Measurements from ENCODE around the gene GSTA2.
A peak's percentile ranks its signal among the peaks of the same experiment; 100 is the strongest.
"Not testable (repeated sequence)": the region's sequence is repeated elsewhere in the genome, so short reads cannot be mapped to it uniquely, and the experiment has no call there.

GSTA2 gene

DNA sequence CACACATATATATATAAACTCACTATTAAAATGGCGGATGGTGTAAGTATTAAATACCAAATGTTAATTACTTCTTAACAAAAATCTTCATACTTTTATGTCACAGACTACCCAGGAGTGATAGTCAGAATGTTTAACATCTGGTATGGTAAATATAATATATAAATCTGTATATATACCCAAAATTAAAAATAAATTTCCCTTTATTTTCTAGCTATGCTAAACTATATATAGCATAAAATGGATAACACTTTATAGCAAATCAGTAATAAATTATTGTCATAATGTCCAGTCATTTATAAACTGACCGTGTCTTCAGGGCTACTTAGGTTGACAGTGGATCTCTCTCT lies 37.1 kb downstream of the GSTA2 start:
- DNase-seq (ENCODE audit: low read depth in 2 of 2), result no peak

DNA sequence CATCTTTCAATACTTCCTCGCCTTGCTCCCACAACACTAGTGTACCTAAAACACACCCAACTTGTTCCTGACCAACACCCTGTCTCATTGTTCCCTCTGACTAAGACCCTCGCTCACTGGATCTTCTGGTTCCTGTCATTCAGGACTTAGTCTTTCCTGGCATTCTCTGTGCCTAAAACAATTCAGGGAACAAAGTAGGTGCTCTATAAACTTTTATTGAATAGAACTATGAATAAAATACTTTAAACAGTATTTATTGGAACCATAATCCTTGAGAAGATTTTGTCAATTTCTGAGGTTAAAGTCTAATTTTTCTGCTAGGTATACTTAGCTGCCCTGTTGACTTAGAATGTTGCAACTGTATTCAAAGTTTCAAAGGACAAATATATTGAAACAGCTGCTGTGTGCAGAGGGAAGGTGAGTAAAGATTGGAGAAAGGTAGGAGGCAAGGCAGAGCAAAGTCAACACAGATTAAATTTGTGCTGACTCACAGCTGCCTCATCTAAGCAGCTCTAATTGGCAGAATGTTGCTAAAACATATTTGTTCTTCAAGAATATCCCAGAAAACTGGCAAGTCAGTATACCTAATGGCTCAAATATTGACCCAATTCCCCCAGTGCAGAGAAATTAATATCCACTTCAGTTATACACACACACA lies 37.6 kb downstream of the GSTA2 start:
- no peak for DNase-seq (ENCODE audit: low read depth in 2 of 2)

DNA sequence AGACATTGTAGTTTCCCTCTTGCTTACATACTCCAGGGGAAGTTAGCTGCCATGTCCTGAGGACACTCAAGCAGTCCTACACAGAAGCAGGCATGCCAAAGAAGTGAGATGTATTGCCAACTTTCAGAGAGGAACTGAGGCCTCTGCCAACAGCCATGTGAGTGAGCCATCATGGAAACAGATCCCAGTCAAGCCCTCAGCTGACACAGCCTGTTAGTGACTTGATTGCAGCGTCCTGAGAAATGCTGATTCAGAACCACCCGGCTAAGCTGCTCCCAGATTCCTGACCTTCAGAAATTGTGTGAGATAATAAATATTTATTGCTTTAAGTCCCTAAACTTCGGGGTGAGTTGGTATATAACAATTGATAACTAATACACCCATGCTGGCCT lies 38.1 kb downstream of the GSTA2 start:
- no peak for DNase-seq (ENCODE audit: low read depth in 2 of 2)

DNA sequence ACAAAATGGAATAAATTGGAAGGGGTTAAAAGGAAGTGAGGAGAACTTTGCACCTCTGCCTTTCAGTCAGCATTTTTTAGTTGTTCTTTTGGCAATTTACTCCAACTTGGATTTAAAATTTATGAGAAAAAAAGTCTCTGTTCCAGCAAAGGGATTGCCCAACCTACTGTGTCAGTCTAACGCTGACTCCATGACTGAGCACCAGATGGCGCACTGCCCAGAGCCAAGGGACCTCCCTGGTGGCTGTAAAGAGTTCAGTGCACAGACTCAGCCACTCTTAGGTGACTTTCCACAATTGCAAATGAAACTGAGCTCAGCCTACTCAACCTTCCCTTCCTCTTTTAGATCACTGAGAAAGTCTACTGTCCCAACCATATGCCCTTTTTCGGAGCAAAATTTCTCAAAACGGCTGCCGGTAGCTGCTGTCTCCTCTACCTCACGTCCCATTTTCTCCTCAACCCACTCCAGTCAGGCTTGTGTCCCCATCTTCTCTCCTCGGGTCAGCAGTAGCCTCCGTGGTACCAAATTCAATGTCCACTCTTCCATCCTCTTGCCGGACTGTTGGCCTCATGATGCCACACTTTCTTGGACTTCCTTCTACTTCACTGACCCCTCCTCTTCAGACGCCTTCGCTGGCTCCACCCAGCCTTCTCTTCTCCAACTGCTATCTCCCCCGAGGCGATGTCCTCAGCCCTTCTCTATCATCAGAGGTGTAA lies 38.7 kb downstream of the GSTA2 start:
- peak; percentile 35 to 36 for DNase-seq (ENCODE audit: low read depth in 2 of 2)

GRCh38 chr6:52724042-52724405 lies 39.3 kb downstream of the GSTA2 start:
- DNase-seq (ENCODE audit: low read depth in 2 of 2), result no peak

GRCh38 chr6:52720321-52720720 lies 43.0 kb downstream of the GSTA2 start:
- no peak for DNase-seq (ENCODE audit: low read depth in 2 of 2)

GRCh38 chr6:52718550-52718949 lies 44.7 kb downstream of the GSTA2 start:
- DNase-seq (ENCODE audit: low read depth in 2 of 2), result no peak

DNA sequence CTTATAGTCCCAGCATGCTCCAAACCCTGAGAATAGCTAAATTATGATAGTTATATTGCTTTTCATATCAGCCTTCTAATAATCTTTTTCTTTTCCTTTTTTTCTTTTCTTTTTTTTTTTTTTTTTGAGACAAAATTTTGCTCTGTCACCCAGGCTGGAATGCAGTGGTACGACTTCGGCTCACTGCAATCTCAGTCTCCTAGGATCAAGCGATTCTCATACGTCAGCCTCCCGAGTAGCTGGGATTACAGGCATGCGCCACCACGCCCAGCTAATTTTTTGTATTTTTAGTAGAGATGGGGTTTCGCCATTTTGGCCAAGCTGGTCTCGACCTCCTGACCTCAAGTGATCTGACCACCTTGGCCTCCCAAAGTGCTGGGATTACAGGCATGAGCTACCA lies 48.5 kb downstream of the GSTA2 start:
- not testable (repeated sequence) for DNase-seq (ENCODE audit: low read depth in 2 of 2)

DNA sequence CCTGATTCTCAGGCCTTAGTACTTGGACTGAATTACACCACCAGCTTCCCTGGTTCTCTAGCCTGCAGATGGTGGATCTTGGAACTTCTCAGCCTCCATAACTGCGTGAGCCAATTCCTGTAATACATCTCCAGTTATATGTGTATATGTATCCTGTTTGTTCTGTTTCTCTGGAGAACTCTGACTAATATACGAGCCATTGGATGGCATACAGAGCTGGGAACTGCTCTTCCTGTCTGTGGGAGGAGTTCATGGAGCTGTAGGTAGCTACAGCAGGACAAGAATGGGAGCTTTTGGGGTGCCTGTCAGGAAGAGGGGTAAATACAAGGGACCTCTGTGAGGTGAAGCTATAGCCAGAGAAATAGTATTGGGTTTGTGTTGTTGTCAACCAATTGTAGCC lies 51.1 kb downstream of the GSTA2 start:
- no peak for DNase-seq (ENCODE audit: low read depth in 2 of 2)

DNA sequence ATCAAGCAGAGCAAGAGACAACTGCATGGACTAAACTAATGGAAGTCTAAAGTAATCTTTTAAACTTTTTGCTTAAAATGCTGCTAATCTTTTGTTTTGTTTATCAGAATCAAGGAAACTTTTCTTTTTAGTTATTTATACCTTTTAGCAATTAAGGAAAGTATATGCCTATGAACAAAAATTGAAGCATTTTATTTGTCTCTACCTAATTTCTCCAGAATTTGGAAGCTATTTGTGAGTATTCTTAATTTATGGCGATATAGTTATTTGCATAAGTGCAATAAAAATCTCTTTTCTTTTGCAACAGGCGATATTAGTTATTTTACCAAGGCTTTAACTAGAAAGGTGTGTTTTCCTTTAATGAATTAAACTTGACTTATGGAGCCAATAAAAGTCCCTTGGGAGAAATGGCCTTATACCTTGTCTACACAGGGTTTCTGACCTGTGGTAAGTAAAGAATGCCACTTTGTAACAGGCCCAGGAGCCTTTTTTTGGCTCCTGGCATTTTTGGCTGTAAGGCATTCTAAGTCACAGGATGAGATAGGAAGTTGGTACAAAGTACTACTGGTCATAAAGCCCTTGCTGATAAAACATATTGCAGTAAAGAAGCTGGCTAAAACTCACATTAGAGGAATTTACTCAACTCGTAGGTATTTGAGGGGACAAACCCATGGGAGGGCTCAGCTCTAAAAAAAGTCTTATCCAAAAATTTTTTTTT lies 55.2 kb downstream of the GSTA2 start:
- DNase-seq (ENCODE audit: low read depth in 2 of 2), result no peak

DNA sequence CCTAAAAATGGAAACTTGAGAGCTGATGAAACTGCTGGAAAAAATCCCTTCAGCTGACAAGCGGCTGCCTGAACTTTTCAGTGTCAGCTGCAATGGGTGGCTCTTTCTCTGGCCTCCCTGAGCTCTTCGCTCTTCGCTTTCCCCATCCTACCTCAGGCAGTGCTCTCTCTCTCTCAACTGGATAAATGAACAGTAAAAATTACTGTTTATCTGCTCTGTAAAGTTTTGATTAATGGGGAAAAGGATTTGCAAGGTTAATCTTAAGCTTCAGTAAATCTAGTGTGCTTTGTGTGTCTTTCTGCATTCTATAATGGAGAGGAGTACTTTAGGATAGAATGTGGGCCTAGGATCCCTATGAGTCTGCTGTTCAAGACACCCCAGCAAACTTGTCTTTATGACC lies 57.3 kb downstream of the GSTA2 start:
- no peak for DNase-seq (ENCODE audit: low read depth in 2 of 2)

DNA sequence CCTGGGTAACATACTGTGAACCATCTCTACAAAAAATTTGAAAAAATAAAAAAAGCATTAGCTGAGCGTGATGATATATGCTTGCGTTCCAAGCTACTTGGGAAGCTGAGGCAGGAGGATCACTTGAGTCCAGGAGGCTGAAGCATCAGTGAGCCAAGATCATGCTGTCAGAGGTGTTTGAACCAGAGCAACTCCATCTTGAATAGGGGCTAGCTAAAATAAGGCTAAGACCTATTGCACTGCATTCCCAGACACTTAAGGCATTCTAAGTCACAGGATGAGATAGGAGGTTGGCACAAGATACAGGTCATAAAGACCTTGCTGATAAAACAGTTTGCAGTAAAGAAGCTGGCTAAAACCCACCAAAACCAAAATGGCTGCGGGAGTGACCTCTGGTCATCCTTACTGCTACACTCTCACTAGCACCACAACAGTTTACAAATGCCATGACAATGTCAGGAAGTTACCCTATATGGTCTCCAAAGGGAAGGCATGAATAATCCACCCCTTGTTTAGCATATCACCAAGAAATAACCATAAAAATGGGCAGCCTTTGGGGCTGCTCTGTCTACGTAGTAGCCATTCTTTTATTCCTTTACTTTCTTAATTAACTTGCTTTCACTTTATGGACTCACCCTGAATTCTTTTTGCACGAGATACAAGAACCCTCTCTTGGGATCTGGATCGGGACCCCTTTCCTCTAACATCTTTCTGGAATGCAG lies 58.3 kb downstream of the GSTA2 start:
- not testable (repeated sequence) for DNase-seq (ENCODE audit: low read depth in 2 of 2)

DNA sequence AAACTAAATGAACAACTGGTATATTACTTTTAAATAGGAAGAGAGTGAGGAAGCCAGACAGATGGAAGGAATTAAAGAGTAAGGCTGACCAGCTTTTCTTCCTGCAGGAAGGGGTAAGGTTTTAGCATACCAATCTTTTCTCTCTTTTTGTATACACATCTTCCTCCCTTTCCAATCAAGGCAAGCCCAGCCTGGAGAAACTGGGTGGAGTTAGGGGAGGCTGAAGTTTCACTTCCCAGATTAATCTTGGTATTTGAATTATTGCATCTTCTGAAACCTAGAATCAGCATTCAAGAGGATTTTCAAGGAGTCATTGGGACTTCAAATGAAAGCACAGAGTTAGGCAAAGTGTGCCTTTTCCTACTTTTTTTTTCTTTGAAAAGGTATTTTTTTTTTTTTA lies 59.2 kb downstream of the GSTA2 start:
- no peak for DNase-seq (ENCODE audit: low read depth in 2 of 2)

Measured in activated CD4-positive, alpha-beta T cell treated with anti-CD3 and anti-CD28 coated beads for 24 hours (primary cell).